Adrenal gland (tissue), 12 donors: ENCODE measurements around the gene PLAC8L1. TPM values are rescaled to one million over a fixed set of nuclear protein-coding genes. Genes with fewer than 3 reads are reported as not detected.

Source experiments
- DNase-seq, 7 donors: peaks; one replicate each; pipeline ENCODE4 v3.0.0-alpha.2; 2019 to 2020
- H3K27ac ChIP-seq, 5 donors: fragments of 200-600 bp; sonication (generic) in 4 of 5; 1 replicate in 3 of 5; 2 replicates in 2 of 5; pipeline versions ENCODE4 v1.5.1 to v1.8.0; 2016 to 2020; ENCODE audit warnings: mild to moderate bottlenecking in 1 of 5
- H3K27me3 ChIP-seq: fragments of 200-600 bp; 2 replicates; pipeline ENCODE4 v1.8.0; 2021
- H3K36me3 ChIP-seq, 2 donors: fragments of 200-600 bp; replicated peaks in 1 of 2; 1 replicate in 1 of 2; 2 replicates in 1 of 2; pipeline versions ENCODE4 v1.5.1 to v1.8.0; 2018 to 2022
- H3K4me1 ChIP-seq, 2 donors: fragments of 200-600 bp; replicated peaks in 1 of 2; 1 replicate in 1 of 2; 2 replicates in 1 of 2; pipeline versions ENCODE4 v1.5.1 to v1.8.0; 2018 to 2021
- H3K4me3 ChIP-seq, 4 donors: fragments of 200-600 bp; sonication (generic) in 3 of 4; one replicate each; pipeline ENCODE4 v1.5.1; 2016 to 2018
- H3K9me3 ChIP-seq, 3 donors: fragments of 200-600 bp; sonication (generic) in 1 of 3; replicated peaks in 1 of 3; 1 replicate in 2 of 3; 2 replicates in 1 of 3; pipeline versions ENCODE4 v1.5.1 to v1.8.0; 2016 to 2021
- CTCF ChIP-seq, 6 experiments: fragments of 450-650 bp in 4 of 6; fragments of 200-600 bp in 2 of 6; sonication (generic) in 1 of 6; IDR thresholded peaks; 1 replicate in 5 of 6; 2 replicates in 1 of 6; pipeline versions ENCODE4 v1.5.1 to v1.8.0; 2016 to 2021; ENCODE audit warnings: antibody characterized with exemption in 6 of 6, mild to moderate bottlenecking in 2 of 6, moderate library complexity in 1 of 6
- POLR2A ChIP-seq, 2 donors: fragments of 450-650 bp; IDR thresholded peaks; one replicate each; pipeline ENCODE4 v1.6.1; 2017; ENCODE audit warnings: antibody characterized with exemption in 2 of 2, mild to moderate bottlenecking in 2 of 2, moderate library complexity in 1 of 2
- WGBS, 4 donors: extraction: QIAGEN DNeasy Blood & Tissue Kit in 2 of 4; methylation state at CpG; one replicate each; pipeline versions ENCODE4 v1.1.5 to v1.1.7; 2013 to 2017; 5-methylcytosine and 5-hydroxymethylcytosine counted together
- intact Hi-C, 2 donors: fragments of 100-400 bp; cut with DNase I; formaldehyde crosslinking; loops; one replicate each; pipeline versions ENCODE4 v1.14.1 to v1.15.0; 2022 to 2023
- polyA plus RNA-seq, 3 donors: library from polyadenylated mRNA; stranded (reverse); fragments of 200-250 nt in 2 of 3; fragments of 350-450 nt in 1 of 3; fragmentation: Illumina TruSeq in 1 of 3; extraction: RNeasy Lipid Tissue Mini Kit (QIAGEN cat#74804) in 1 of 3; gene quantifications; one replicate each; pipeline ENCODE4 v1.2.3, GENCODE V29; 2013 to 2014
- total RNA-seq, 9 donors: library from RNA; depleted of rRNA in 4 of 9; stranded (reverse); fragments of >200 nt in 4 of 9; fragments of 120-200 nt in 1 of 9; fragmentation: NEBNext Ultra II Directional in 1 of 9; extraction: Animal tissue kit (Norgen Biotek cat#: 25700) in 1 of 9; gene quantifications; one replicate each; pipeline versions ENCODE4 v1.1.0 to v1.2.4, GENCODE V29; 2013 to 2023
- donor health status: healthy with polysubstance abuse.
- donor health status: Bipolar disorder and iron deficiency.
- donor health status: DM: yes; HTN: yes; CAD: no.
- donor health status: DM: no; HTN: no; CAD: no.
- donor health status: DM: no; HTN: no; CAD: no.
- donor health status: DM: yes; HTN: yes; CAD: no.

PLAC8L1 gene
- total and polyA plus RNA-seq, 12 donors: 0.37 to 1.2 (median 0.97) TPM; not detected in 7

DNA sequence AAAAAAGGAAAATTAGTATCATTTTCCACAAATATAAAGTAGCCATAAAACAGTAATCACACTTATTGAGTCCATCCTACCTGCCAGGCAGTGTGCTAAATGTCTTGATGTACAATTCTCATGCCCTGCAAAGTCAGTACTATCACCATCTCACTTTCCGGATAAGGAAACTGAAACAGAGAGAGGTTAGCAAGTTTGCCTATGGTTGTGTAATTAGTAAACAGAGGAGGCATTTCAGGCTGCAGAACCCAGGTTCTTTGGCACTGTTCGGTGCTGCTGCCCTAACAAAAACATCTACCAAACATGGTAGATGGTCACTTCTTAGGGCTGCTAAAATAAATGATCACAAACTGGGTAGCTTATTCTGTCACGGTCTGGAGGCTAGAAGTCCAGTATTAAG, 22.6 kb downstream of the PLAC8L1 start:
- no peak overlapping the region for H3K27ac ChIP-seq
- intact Hi-C loops: no loop called here
- no peak overlapping the region for H3K4me3 ChIP-seq
- H3K27me3 ChIP-seq: no peaks in the 10 kb centered on the region
- H3K36me3 ChIP-seq: no peaks in the 10 kb centered on the region
- H3K9me3 ChIP-seq: no peaks in the 10 kb centered on the region
- TF ChIP-seq CTCF (IDR thresholded peaks at IDR 0.05): no peak
- no peak for TF ChIP-seq POLR2A (IDR thresholded peaks at IDR 0.05)
- no peak for DNase-seq
- WGBS, 4 donors: 89 to 93% (median 92%) methylated on average over 3 of the region's 3 CpGs
- H3K4me1 ChIP-seq: no peaks in the 10 kb centered on the region

DNA sequence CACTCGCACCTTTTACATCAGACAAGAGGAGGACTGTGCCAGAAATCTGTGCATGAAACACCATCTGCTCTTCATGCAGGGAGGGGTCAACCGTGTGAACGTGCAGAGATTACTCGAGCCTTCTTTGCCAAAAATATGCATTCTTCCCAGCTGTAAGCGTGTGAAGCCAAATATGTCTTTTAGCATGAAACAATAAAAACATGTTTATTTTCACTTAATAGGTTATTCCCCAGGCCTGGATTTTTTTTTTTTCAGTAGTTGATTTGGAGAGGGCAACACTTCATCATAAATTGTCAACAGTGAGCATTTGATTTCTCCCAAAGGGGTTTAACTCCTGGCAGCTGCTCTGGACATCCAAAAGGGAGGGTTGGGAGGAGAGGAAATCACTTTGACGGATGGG, 23.8 kb downstream of the PLAC8L1 start:
- WGBS, 4 donors: 46 to 69% (median 52%) methylated on average over 6 of the region's 6 CpGs
- no peak for DNase-seq
- H3K27ac ChIP-seq: no peak overlapping the region
- H3K36me3 ChIP-seq: no peaks in the 10 kb centered on the region
- H3K27me3 ChIP-seq: no peaks in the 10 kb centered on the region
- no peak for TF ChIP-seq POLR2A (IDR thresholded peaks at IDR 0.05)
- no peak for TF ChIP-seq CTCF (IDR thresholded peaks at IDR 0.05)
- H3K9me3 ChIP-seq: no peaks in the 10 kb centered on the region
- intact Hi-C loops: no loop called here
- no peaks in the 10 kb centered on the region for H3K4me1 ChIP-seq
- no peak overlapping the region for H3K4me3 ChIP-seq

DNA sequence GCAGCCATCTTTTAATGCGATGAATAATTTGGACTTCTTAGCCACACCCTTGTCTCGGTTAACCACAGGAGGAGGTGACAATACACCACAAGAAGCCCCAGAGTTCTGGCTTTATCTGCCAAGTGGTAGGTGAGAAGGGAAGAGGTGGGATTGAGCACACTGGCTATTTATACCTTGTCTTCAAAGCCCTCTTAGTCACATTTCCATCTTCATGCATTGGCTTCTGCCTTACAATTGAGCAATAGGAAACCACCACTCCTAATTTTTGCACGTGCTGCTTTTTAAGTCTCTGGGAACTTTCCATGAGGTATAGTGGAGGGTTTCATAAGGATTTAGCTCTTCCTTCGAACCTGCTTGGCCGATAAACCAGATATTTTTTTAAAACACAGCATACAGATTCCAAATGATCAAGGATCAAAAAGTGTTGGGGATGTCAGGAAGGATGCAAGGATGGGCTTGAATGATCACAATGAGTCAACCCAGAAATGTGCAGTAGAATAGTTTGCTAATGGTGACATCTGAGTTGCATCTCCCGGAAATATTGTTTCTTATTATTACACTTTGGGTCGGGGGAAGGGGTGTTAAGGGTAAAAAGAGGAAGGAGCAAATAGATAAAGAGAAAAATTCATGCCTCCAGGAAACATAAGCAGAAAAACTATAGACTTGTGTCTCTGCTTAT, 25.5 kb downstream of the PLAC8L1 start:
- Histone ChIP-seq H3K4me3 (no peak overlapping the region), H3K36me3 (no peaks in the 10 kb centered on the region), H3K27ac (no peak overlapping the region), H3K27me3 (no peaks in the 10 kb centered on the region), H3K4me1 (no peaks in the 10 kb centered on the region), H3K9me3 (no peaks in the 10 kb centered on the region)
- 53 to 57% (median 56%) methylated on average over 7 of the region's 7 CpGs for WGBS, 4 donors
- no peak for TF ChIP-seq CTCF (IDR thresholded peaks at IDR 0.05)
- TF ChIP-seq POLR2A (IDR thresholded peaks at IDR 0.05): no peak
- no peak for DNase-seq
- intact Hi-C loops: no loop called here

GRCh38 chr5:146078566-146078965, 26.8 kb downstream of the PLAC8L1 start:
- H3K9me3 ChIP-seq: no peaks in the 10 kb centered on the region
- intact Hi-C loops: no loop called here
- no peaks in the 10 kb centered on the region for H3K4me1 ChIP-seq
- WGBS, 4 donors: 50 to 77% (median 61%) methylated on average over 2 of the region's 2 CpGs
- no peaks in the 10 kb centered on the region for H3K36me3 ChIP-seq
- no peak overlapping the region for H3K27ac ChIP-seq
- H3K27me3 ChIP-seq: no peaks in the 10 kb centered on the region
- no peak for TF ChIP-seq CTCF (IDR thresholded peaks at IDR 0.05)
- no peak for TF ChIP-seq POLR2A (IDR thresholded peaks at IDR 0.05)
- H3K4me3 ChIP-seq: no peak overlapping the region
- no peak for DNase-seq
